ENCODE data around the gene SPATS2L.
"Not testable (repeated sequence)": the region's sequence is repeated elsewhere in the genome, so short reads cannot be mapped to it uniquely, and the experiment has no call there.

Gene SPATS2L

DNA sequence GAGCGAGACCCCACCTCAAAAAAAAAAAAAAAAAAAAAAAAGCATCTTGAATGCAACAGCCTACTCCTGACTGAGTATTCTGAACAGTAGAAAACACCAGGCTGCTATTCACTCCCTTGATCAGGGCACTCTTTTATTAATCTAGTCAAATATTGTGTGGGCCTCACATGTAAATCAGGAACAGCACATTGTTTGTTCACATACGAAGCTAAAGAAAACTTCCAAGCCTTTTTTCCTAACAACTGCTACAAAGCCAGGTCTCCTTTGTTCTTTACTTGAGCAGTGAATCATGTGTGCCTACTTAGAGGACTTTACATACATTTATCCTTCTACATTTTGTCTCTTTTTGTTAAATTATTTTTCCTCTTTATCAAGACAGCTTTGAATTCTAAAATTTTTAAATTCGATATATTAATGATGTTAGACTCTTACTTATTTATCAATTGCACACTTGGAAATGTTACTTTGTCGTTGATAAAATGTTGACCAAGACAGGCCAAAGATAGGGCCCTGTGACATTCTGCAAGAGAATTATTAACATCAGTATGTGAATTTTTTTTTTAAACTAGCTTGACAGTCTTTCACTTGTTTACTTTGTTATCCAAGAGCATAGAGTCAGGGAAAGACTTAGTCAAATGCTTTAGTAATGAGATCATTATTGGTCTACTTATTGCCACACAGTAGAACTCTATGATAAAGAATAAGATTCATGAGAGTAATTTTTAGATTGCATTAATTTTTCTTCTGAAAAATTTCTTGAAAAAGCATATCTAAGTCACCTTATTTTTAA lies 13.2 kb downstream of the SPATS2L start:
- DNase-seq (ENCODE audit: low read depth in 2 of 3, low spot score in 2 of 3), result no peak

DNA sequence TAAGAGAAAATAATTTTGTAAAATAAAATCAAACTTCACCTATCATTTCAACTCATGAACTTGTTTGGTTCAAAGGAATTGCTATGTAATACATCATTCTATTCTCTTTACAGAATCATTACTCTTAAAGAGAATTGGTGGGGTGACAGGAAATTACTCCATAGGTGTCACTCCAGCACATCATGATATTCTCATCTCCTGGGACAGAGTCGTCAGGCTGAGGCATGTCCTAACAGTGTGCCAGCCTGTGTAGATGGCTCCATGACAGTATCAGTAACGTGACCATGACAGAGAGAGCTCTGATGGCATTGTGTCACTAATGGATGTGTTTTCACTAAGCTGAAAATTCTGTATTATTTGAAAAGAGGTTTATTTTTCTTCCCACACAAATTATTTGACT lies 13.9 kb downstream of the SPATS2L start:
- DNase-seq (ENCODE audit: low read depth in 2 of 3, low spot score in 2 of 3), result no peak

DNA sequence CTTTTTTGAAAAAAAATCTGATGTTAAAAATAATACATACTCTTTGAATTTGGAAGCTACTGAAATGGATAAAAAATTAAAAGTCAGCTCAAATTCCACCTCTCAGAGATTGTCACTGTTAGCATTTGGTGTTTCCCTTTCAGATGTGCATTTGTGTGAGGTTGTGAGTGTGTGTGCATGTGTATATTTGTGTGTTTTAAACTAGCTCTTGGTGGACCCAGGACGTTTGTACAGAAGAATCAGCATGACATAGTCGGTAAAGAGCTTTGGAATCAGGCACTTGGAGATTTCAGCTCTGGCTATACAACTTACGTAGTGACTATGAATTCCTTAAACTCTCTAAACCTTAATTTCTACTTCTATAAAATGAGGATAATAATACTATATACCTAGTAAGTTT lies 14.5 kb downstream of the SPATS2L start:
- DNase-seq (ENCODE audit: low read depth in 2 of 3, low spot score in 2 of 3), result no peak

DNA sequence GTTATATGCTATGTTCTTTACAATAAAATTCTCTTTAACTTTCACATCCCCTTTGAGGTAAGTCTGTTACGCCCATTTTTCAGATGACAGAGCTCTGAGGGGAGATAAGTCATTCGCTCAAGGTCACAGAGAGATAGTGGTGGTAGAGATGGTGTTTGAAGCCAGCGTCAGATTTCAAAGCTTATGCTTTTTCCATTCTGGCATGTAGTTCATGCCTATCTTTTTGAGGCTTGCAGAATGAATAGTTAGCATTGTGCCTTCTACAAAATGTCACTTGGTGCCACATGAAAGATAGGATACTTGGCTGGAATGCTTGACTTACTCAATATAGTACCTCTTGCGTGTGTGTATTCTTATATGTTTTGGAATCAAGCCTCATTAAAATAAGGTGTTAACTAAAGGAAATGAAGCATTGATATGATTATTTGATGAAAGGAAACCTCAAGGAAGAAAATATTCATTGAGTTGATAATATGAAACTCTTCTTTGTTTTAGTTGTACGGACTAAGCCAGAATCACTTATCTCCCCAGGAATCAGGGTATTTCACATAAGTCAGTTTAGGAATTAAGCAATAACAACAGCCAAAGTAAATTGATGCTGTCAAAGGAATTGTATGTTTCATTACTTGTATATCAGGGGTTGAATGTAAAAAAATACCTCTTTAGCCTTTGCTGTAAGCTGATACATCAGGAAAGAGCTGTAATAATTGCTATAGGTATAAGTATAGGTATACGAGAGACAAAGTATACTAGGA lies 15.5 kb downstream of the SPATS2L start:
- DNase-seq (ENCODE audit: low read depth in 2 of 3, low spot score in 2 of 3), result no peak

DNA sequence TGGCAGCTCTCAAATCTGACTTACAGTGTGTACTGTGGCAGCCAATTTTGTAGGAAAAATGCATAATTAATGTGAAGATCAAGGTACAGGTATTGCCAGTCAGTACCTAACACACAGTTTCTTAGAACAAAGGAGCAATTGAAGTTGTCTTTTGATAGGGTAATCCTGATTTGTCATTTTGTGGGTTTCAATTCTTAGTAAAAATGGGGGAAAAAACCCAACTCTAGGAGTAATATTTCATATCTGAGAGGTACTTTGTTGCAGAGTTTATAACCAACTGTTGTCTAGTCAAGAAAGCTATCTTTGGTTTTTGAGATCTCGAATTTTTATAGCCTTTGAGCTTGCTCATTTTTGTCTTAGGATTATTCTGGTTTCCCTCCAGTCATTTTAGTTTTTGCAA lies 16.1 kb downstream of the SPATS2L start:
- DNase-seq (ENCODE audit: low read depth in 2 of 3, low spot score in 2 of 3), result no peak

- DNase-seq (ENCODE audit: low read depth in 2 of 3, low spot score in 2 of 3), result no peak
These were observed 17.9 kb downstream of the SPATS2L start for GRCh38 chr2:200324362-200324761.

DNA sequence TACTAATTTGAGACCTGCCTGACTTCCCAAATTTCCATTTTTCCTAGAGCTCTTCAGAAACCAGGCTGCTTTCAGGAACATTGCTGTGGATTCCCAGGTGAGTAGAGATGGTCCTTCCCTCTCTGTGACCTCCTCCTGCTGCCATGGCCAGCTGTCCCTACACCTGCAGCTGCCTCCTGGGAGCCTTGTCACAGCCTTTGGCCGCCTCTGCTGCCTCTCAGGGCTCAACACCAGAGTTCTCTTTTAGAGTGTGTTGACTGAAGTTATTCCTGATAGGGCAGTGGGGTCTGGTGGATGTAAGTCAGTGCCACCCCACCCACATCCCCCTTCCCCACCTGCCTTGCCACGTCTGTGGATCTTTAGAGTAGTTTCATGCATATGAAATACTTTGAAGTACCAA lies 22.9 kb downstream of the SPATS2L start:
- DNase-seq (ENCODE audit: low read depth in 2 of 3, low spot score in 2 of 3), result no peak

DNA sequence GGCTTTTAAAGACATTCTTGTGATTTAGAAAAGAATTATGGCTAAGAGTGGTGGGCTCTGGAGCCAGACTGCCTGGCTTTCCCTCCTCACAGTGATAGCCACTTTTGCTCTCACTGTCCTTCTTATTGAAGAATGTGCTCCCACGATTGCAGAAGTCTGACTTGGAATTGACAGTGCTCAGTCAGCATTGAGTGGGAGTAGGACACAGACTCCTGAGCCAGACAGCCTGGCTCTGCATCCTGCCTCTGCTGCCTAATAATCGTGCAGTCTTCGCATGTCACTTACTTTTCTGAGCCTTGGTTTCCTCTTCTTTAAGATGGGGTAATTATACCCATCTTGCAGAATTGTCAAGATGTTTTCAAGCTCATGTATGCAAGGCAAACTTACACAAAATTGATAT lies 23.3 kb downstream of the SPATS2L start:
- DNase-seq (ENCODE audit: low read depth in 2 of 3, low spot score in 2 of 3), result no peak

- no peak for DNase-seq (ENCODE audit: low read depth in 2 of 3, low spot score in 2 of 3)
These were observed 24.0 kb downstream of the SPATS2L start for GRCh38 chr2:200330351-200331060.

DNA sequence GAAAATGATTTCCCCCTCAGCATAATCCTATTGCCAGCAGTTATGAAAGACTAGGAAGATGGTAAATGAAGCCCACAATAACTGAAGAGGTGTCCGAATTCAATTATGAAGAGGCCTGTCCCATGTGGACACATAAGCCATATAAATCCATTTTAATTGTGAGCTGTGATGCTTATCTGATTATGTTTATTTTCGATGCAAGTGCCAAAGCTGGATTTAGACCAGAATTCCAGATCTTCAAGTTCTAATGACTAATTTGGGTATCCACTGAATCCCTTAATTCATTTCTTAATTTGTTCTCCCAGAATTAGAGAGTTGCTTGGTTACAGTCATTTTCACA lies 24.5 kb downstream of the SPATS2L start:
- DNase-seq (ENCODE audit: low read depth in 2 of 3, low spot score in 2 of 3), result no peak

GRCh38 chr2:200335657-200336056 lies 29.2 kb downstream of the SPATS2L start:
- DNase-seq (ENCODE audit: low read depth in 2 of 3, low spot score in 2 of 3), result no peak

DNA sequence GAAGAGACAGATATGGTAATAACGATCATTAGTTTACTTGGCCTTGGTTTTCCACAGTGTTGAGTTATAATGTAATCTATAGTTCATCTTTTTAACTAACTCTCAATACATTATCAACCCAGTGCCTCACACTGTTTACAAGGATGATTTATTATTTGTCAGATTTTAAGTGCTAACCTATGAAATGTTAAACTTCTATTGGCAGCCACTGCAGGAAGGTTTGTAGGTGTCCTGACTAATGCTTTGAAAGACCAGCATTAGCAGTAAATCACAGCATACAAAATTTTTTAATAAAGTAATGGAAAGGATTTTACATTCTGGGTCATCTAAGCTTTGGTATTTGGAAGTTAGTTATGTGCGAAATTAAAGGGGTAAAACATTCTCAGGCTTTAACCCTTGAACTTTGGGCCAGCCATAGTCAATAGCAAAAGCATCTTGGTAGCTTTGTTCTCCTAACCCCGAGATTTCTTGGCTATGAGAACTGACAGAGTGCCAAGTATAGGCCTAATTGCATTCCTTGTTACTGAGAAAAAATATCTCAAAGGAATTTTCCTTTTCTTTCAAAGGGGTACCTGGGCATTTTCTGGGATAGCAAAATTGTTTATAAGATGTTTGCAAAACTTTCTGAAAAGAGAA lies 30.6 kb downstream of the SPATS2L start:
- DNase-seq (ENCODE audit: low read depth in 2 of 3, low spot score in 2 of 3), result no peak

DNA sequence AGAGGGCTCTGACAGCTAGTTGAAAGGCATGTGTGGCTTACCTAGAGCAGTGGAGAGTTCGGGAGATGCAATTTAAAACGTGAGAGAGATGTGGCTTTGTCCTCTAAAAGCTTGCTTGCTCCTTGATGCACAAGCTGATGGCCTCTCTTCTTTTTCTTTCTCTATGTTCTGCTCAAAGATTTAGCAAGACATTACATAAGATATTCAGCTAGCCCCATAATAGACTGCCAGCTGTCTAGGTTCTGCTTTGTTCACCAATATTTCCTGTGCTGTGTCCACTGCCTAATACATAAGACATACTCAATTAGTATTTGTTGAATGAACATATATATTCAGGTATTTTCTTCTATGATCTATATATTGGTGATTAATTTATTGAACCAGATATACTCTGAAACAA lies 31.1 kb downstream of the SPATS2L start:
- DNase-seq (ENCODE audit: low read depth in 2 of 3, low spot score in 2 of 3), result no peak

GRCh38 chr2:200338692-200339091 lies 32.2 kb downstream of the SPATS2L start:
- no peak for DNase-seq (ENCODE audit: low read depth in 2 of 3, low spot score in 2 of 3)

DNA sequence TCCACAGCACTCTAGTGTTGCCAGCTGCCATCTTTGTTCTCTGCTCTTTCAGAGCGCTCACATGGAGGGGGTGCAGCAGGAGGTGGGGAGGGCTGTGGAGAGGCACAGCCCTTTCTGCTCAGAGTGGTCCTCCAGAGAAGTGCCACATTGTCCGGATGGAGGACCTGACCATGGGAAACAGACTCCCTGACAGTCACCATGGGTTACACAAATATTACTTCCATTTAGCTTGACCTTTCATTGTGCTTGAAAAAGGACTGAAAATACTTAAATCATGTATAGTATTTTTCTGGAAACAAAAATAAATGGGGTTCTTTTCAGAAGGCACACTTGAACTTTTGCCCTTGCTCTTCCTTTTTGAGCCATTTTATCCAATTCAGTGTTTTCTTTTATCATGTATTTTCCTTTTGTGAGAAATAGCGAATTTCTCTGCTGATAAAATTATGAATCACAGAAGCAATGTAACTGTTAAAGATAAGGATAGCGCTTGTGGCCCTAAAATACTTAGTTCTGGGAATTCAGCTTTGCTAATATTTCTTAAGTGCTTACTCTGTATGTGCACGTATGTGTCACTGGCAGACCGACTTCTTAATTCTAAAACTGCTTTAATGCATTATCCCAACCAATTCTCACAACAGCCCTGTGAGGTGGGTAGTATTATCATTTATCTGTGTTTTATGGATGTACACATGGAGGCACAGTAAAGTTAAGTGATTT lies 34.2 kb downstream of the SPATS2L start:
- no peak for DNase-seq (ENCODE audit: low read depth in 2 of 3, low spot score in 2 of 3)

- DNase-seq (ENCODE audit: low read depth in 2 of 3, low spot score in 2 of 3), result no peak
These were observed 34.9 kb downstream of the SPATS2L start for GRCh38 chr2:200341376-200341775.

GRCh38 chr2:200342235-200342634 lies 35.7 kb downstream of the SPATS2L start:
- DNase-seq (ENCODE audit: low read depth in 2 of 3, low spot score in 2 of 3), result no peak

- DNase-seq (ENCODE audit: low read depth in 2 of 3, low spot score in 2 of 3), result no peak
These were observed 36.2 kb downstream of the SPATS2L start for GRCh38 chr2:200342654-200343053.

- DNase-seq (ENCODE audit: low read depth in 2 of 3, low spot score in 2 of 3), result not testable (repeated sequence)
These were observed 37.7 kb downstream of the SPATS2L start for GRCh38 chr2:200344202-200344601.

- no peak for DNase-seq (ENCODE audit: low read depth in 2 of 3, low spot score in 2 of 3)
These were observed 39.5 kb downstream of the SPATS2L start for GRCh38 chr2:200345975-200346374.

DNA sequence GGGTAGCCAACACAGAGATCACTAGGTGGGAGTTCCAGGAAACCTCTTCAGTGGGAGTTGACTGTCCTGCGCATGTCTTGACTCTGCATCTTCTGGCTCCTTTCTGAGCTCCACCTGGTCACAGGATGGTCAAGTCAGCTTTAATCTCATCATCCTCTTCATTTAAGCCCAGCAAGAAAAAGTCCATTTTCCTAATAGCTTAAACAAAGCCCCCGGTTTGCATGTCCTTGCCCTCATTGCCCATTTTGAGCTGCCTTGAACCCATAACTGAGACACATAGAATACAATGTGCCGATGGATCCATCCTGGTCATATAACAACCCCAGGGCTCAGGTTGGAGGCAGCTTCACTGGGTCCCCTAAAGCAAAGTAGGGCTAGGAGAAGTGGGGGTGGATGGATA lies 40.8 kb downstream of the SPATS2L start:
- DNase-seq (ENCODE audit: low read depth in 2 of 3, low spot score in 2 of 3), result no peak
